SK-N-SH (cell line): Measurements from ENCODE around the gene HSD17B1.

Source experiments
- ELF1 ChIP-seq: IDR thresholded peaks from 2 replicates; pipeline ENCODE4 v1.4.0; 2012
- FOXM1 ChIP-seq: IDR thresholded peaks from 2 replicates; pipeline ENCODE4 v1.4.0; 2012; ENCODE audit warnings: low read depth, mild to moderate bottlenecking
- GABPA ChIP-seq: IDR thresholded peaks from 2 replicates; pipeline ENCODE4 v1.4.0; 2012; ENCODE audit warnings: low read depth, mild to moderate bottlenecking
- MXI1 ChIP-seq: IDR thresholded peaks from 2 replicates; pipeline ENCODE4 v1.6.1; 2012; ENCODE audit warnings: mild to moderate bottlenecking, low read depth, low read length, improper control_type of control experiment
- POLR2AphosphoS5 ChIP-seq: IDR thresholded peaks from 2 replicates; pipeline ENCODE4 v1.6.1; 2012; ENCODE audit warnings: low read depth, low read length
- RAD21 ChIP-seq: IDR thresholded peaks from 2 replicates; pipeline ENCODE4 v1.6.1; 2012; ENCODE audit warnings: mild to moderate bottlenecking, low read length
- SMC3 ChIP-seq: IDR thresholded peaks from 2 replicates; pipeline ENCODE4 v1.6.1; 2012; ENCODE audit warnings: low read depth, low read length, improper control_type of control experiment
- TAF1 ChIP-seq: IDR thresholded peaks from 2 replicates; pipeline ENCODE4 v1.6.1; 2012; ENCODE audit warnings: low read depth, mild to moderate bottlenecking, low read length, moderate library complexity, borderline replicate concordance
- TF ChIP-seq, protein P1 (sequence below): fragments of 200-600 bp; sonication (generic); IDR thresholded peaks from 2 replicates; pipeline ENCODE4 v1.6.1; 2017; ENCODE audit warnings: antibody characterized with exemption, mild to moderate bottlenecking, moderate library complexity
- TF ChIP-seq, protein P2 (sequence below): IDR thresholded peaks from 2 replicates; pipeline ENCODE4 v1.4.0; 2012; ENCODE audit warnings: low read depth
- TF ChIP-seq, protein P3 (sequence below): IDR thresholded peaks from 2 replicates; pipeline ENCODE4 v1.4.0; 2012; ENCODE audit warnings: low read depth, borderline replicate concordance
- TF ChIP-seq, protein P4 (sequence below): IDR thresholded peaks from 2 replicates; pipeline ENCODE4 v1.6.1; 2012; ENCODE audit warnings: mild to moderate bottlenecking, low read depth, low read length, moderate library complexity
- TF ChIP-seq, protein P5 (sequence below): fragments of 150-350 bp; IDR thresholded peaks from 2 replicates; pipeline ENCODE4 v1.6.1; 2017; ENCODE audit warnings: antibody characterized with exemption, low read length, low read depth, borderline replicate concordance

DNA sequence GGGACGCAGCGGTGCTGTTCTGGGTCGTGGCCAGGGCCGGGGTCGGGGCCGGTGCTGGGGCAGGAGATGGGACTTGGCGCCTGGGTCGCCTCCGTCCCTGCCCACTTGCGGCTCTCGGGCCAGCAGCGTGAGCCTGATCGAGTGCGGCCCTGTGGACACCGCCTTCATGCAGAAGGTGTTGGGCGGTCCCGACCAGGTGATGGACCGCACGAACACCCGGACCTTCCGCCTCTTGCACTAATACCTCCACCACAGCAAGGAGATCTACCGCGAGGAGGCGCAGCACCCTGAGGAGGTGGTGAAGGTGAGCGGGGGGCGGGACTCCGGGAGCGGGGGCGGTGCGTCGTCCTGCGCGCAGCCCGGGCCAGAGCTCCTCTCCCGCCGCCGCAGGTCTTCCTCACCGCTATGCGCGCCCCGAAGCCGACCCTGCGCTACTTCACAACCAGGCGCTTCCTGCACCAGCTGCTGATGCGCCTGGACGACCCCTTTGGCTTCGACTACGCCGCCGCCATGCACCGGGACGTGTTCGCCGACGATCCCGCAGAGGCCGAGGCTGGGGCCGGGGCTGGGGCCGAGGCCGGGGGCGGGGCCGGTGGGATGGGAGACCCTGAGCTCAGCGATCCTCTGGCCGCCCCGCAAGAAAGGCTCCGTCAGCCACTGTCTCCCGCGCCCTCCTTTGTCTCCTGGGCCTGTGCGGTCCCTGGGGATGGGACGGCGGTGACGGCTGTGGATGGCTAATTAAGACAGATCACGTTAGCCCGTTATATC is 4.5 kb upstream of the HSD17B1 start:
- no peak for TF ChIP-seq RAD21
- TF ChIP-seq, protein P1, sequence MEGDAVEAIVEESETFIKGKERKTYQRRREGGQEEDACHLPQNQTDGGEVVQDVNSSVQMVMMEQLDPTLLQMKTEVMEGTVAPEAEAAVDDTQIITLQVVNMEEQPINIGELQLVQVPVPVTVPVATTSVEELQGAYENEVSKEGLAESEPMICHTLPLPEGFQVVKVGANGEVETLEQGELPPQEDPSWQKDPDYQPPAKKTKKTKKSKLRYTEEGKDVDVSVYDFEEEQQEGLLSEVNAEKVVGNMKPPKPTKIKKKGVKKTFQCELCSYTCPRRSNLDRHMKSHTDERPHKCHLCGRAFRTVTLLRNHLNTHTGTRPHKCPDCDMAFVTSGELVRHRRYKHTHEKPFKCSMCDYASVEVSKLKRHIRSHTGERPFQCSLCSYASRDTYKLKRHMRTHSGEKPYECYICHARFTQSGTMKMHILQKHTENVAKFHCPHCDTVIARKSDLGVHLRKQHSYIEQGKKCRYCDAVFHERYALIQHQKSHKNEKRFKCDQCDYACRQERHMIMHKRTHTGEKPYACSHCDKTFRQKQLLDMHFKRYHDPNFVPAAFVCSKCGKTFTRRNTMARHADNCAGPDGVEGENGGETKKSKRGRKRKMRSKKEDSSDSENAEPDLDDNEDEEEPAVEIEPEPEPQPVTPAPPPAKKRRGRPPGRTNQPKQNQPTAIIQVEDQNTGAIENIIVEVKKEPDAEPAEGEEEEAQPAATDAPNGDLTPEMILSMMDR, result no peak
- no peak for TF ChIP-seq TAF1
- TF ChIP-seq SMC3, result no peak
- TF ChIP-seq POLR2AphosphoS5, result no peak
- TF ChIP-seq, protein P2, sequence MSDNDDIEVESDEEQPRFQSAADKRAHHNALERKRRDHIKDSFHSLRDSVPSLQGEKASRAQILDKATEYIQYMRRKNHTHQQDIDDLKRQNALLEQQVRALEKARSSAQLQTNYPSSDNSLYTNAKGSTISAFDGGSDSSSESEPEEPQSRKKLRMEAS, result no peak
- no peak for TF ChIP-seq GABPA
- TF ChIP-seq, protein P3, sequence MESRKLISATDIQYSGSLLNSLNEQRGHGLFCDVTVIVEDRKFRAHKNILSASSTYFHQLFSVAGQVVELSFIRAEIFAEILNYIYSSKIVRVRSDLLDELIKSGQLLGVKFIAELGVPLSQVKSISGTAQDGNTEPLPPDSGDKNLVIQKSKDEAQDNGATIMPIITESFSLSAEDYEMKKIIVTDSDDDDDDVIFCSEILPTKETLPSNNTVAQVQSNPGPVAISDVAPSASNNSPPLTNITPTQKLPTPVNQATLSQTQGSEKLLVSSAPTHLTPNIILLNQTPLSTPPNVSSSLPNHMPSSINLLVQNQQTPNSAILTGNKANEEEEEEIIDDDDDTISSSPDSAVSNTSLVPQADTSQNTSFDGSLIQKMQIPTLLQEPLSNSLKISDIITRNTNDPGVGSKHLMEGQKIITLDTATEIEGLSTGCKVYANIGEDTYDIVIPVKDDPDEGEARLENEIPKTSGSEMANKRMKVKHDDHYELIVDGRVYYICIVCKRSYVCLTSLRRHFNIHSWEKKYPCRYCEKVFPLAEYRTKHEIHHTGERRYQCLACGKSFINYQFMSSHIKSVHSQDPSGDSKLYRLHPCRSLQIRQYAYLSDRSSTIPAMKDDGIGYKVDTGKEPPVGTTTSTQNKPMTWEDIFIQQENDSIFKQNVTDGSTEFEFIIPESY, result no peak
- TF ChIP-seq ELF1, result no peak
- TF ChIP-seq FOXM1, result no peak
- TF ChIP-seq, protein P4, sequence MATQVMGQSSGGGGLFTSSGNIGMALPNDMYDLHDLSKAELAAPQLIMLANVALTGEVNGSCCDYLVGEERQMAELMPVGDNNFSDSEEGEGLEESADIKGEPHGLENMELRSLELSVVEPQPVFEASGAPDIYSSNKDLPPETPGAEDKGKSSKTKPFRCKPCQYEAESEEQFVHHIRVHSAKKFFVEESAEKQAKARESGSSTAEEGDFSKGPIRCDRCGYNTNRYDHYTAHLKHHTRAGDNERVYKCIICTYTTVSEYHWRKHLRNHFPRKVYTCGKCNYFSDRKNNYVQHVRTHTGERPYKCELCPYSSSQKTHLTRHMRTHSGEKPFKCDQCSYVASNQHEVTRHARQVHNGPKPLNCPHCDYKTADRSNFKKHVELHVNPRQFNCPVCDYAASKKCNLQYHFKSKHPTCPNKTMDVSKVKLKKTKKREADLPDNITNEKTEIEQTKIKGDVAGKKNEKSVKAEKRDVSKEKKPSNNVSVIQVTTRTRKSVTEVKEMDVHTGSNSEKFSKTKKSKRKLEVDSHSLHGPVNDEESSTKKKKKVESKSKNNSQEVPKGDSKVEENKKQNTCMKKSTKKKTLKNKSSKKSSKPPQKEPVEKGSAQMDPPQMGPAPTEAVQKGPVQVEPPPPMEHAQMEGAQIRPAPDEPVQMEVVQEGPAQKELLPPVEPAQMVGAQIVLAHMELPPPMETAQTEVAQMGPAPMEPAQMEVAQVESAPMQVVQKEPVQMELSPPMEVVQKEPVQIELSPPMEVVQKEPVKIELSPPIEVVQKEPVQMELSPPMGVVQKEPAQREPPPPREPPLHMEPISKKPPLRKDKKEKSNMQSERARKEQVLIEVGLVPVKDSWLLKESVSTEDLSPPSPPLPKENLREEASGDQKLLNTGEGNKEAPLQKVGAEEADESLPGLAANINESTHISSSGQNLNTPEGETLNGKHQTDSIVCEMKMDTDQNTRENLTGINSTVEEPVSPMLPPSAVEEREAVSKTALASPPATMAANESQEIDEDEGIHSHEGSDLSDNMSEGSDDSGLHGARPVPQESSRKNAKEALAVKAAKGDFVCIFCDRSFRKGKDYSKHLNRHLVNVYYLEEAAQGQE, result no peak
- no peak for TF ChIP-seq MXI1
- TF ChIP-seq, protein P5, sequence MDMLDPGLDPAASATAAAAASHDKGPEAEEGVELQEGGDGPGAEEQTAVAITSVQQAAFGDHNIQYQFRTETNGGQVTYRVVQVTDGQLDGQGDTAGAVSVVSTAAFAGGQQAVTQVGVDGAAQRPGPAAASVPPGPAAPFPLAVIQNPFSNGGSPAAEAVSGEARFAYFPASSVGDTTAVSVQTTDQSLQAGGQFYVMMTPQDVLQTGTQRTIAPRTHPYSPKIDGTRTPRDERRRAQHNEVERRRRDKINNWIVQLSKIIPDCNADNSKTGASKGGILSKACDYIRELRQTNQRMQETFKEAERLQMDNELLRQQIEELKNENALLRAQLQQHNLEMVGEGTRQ, result no peak
